ENCODE measurements around the gene MICAL2.

The MICAL2 gene

DNA sequence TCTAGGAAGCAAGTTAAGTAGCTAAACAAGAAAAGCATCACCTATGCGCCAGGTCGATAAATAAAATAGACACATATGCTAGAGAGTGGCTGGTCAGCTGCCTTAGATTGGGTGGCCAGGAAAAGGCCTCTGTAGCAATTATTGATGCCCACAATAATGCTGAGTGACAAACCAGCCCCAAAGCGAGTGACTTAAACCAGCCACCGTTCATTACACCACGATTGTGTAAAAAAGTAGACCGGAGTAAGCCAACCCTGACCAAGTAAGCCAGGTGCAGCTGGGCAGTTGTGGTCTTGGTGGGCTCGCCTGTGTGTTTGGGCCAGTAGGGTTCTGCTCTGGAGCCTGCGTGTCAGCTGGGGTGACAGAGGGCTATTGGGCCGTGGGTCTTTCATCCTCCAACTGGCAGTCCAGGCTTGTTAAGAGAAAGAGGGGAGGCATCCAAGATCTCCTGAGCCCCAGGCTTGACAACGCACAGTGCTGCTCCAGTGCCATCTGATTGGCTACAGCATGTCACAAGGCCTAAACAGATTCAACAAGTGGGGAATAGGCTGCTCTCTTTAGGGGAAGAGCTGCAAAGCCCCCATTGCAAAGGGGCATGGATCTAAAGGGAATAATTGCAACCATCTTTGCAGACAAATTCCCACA lies 166.6 kb downstream of the MICAL2 start:
- DNase-seq = no peak

- DNase-seq = no peak
Observed at GRCh38 chr11:12278766-12279671, 168.6 kb downstream of the MICAL2 start.

DNA sequence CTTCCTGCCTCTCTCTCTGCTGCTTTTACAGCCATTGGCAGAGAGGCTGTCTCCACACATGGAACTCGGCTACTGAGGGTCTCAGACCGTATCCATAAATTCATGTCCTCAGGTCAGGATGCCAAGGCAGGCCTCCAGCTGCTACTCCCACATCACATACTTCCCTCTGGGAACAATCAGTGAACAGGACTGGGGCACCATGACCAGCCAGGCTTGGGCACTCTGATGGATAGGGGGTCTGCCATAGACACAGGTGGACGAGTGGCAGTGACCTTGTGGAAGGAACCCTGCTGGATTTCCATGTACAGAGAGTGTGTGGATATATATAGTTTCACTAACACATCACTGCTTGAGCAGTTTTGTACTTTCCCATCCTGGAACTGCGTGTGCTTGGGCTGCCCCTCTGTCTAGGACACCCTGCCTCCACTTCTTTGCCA lies 169.3 kb downstream of the MICAL2 start:
- DNase-seq = no peak

GRCh38 chr11:12280199-12280837 lies 169.9 kb downstream of the MICAL2 start:
- DNase-seq = no peak

DNA sequence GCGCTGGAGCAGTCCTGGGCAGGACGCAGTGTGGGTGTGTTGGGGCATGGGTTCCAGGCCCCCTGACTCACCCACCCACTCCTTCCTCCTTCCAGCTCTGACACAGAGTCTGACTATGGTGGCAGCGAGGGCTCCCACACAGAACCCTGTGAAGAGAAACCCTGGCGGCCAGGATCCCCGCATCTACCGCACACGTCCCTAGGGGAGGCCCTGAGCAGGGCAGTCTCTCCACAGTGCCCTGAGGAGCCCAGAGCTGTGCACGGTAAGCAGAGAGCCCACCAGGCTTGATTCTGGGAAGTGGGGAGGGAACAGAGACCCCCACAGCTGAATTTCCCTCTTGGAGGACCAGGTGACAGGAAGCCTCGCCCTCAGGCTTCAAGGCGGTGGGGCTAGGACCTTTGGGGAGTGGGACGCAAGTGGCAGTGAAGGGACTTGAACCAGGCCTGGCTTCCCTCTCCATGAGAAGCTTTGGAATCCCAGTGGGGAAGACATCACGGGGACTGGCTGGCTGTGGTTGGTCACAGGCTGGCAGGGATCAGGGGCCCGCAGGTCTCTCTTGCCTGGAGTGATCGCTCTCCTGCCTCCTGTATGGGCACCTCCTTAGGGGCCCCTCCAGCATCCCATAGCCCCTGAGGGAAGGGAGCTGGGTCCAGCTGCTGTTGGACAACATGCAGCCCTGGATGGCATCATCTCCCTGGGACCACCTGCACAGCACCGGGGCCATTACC lies 170.6 kb downstream of the MICAL2 start:
- DNase-seq = no peak

DNA sequence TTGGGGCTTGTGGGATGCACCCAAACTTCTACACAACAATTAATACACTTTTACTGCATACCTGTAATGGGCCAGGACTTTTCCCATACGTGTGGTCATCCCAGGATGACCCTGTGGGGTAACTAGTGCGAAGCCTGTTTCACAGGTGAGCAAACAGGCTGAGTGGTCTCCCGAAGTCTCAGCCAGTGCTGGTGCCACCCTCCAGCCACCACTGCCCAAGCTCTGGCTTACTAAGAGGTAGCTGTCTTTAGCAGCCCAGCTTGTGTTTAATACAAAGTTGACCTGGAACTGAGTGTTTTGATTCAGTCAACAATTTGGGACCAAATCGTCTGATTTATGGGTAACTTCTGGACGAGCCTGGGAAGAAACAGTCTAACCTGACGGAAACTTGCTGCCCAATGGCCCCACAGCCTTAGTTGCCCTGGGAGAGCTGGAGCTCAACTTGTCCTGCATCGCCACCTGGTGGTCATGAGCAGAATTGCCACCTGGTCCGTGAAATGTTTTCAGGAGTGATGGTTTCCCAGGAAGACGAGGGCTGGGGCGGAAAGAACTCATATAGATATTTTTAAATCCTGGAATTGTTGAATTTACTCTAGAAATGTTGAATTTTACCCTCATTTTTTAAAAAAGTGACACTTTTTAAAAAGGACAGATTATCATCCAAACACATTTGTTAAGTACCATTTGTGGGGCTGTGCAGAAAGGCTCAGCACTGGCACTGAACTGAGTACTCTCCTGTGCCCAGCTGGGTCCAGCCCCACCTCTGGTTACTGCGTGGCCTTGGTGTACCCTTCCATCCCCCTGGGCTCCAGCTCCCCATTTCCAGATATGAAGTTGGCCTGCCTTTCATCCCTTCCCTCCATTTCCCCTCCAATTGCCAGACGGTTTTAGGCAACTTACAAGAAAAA lies 171.4 kb downstream of the MICAL2 start:
- peak; percentile 81 for DNase-seq

- DNase-seq = no peak
Observed at GRCh38 chr11:12282676-12283075, 172.3 kb downstream of the MICAL2 start.

DNA sequence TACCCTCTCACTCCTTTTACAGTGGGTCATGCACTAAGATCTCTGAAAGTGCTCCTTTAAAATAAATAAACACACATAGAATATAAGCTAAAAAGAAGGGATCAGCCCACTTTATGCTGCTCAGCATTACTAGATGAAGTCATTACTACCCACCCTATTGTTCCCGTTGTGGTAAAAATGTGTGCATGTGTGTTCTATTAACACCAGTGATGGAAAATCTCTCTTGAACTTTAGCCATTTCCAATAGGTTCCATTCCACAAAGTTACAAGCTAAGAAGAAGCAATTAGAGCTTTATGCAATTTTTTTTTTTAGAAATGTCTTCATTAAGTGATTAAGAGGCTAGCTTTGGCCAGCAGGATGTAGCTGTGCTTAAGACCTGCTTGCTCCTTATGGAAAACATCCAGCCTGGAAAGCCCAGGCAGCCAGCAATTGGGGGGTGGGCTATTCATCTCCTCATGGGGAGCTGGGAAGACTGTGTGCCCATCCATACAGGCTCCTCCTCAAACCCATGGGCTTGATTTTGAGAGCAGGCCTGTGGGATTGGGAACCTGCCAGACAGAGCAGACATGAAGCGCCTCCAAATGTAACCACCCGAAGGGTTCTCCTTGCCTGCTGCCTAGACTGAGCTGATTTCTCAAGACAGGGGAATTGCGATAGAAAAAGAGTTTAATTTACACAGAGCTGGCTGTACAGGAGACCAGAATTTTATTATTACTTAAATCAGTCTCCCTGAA lies 174.1 kb downstream of the MICAL2 start:
- DNase-seq = no peak

- no peak for DNase-seq
Observed at GRCh38 chr11:12285106-12285505, 174.7 kb downstream of the MICAL2 start.

GRCh38 chr11:12285811-12286222 lies 175.4 kb downstream of the MICAL2 start:
- no peak for DNase-seq

DNA sequence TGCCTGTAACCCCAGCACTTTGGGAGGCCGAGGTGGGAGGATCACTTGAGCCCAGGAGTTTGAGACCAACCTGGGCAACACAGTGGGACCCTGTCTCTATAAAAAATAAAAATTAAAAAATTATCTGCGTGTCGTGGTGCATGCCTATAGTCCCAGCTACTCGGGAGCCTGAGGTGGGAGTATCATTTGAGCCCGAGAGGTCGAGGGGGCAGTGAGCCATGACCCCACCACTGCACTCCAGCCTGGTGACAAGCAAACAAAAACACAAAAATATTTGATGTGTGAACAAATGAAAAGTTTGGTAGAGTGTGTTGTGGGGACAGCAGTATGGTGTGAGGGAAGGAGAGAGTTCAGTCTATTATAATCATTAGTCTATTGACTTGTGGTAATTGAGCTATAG lies 176.2 kb downstream of the MICAL2 start:
- no peak for DNase-seq

GRCh38 chr11:12287009-12287373 lies 176.6 kb downstream of the MICAL2 start:
- no peak for DNase-seq

DNA sequence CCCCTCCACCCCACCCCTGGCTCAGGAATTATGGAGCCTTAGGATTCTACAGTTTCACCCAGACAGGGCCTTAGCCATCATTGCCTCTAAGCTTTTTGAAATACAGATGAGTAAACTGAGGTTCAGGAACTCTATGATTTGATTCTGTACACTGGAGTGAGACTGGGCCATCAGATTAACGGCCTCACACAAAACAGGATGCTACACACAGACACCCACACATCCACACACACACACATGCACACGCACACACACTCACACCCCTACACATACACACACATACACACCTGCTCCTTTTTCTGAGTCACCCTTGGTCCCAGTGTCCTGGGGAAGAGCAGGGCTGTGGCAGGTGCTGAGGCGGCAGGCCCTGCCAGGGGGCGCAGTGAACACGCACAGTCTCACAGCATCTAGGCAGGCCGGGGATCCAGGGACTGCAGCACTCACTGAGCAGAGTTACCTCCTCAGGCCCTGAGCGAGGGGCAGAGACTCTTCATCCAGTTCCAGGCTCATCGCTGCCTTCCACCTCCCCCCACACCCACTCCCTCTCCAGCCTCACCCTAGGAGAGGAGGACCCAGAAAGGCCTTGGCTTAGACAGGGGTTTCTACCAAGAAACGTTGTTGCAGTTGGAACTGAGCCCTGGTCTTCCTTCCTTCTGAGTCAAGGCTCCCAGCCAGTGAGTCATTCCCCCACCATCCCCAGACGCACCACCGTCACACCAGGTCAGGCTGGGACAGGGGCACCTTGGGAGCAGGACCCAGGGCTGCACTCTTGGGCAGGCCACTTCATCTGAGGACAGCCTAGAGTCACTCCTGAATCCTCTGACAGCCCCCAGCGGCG lies 177.2 kb downstream of the MICAL2 start:
- DNase-seq = no peak

DNA sequence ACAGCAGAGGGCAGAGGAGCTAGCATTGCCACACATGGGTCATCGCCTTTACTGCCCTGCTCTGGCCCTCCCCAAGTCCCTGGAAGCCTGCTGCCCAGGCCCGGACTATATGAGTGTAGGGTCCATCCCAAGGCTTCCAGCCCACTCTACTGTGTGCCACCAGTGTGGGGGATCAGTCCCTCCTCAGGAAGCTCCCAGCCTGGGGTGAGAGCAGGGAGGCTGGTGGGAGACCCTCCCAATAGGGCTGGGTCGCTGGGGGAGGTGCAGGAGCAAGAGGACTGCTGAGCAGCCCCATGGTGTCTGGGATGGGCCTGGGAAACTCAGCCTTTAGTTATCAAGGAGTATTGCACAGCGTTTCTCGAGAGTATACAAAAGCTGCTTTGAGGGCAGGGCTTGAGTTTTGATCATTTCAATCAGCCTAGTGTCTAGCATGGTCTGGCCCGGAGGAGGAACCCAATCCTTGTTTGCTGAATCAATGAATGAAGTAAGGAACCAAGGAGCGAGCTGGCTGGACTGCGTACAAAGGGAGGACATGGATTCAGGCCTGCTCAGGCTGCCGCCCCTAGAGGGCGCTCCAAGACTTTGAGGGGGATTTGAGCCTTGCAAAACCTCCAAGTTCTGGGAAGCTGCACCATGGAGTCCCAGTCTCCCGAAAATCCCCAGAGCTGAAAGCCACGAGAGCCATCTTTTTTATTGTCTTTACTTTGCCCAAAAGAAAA lies 178.0 kb downstream of the MICAL2 start:
- peak; percentile 43 for DNase-seq

- DNase-seq = no peak
Observed at GRCh38 chr11:12288931-12289666, 178.7 kb downstream of the MICAL2 start.

DNA sequence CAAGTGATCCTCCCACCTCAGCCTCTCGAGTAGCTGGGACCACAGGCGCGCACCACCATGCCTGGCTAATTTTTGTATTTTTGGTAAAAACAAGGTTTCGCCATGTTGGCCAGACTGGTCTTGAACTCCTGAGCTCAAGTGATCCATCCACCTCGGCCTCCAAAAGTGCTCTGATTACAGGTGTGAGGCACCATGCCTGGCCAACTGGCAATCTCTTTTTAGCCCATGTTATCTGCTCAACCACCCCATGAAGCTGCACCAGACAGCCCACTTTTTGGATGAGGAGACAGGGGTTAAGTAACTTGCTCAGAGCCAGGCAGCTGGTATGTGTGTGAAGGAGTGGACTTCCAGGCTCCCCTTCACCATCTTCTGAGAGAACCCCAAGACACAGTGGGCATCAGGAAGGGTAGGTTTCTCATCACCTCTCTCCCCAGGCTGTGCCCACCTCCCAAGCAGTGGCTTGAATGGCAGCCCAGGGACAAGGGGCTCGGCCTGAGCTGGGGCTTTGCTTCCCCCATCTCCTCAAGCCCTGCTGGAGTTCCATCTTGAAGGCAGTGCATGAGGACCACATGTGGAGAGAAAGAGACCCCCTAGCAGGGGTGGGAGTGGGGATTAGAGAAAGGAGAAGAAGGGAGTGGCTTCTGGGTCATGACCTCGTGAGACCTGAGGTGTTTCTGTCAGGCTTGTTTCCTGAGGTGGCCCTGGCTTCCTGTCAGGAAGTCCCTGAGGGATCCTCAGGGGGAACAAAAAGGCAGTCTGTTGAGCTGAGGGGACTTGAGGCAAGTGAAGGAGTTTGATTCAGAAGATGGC lies 179.5 kb downstream of the MICAL2 start:
- no peak for DNase-seq

GRCh38 chr11:12290477-12290922 lies 180.1 kb downstream of the MICAL2 start:
- DNase-seq = no peak

DNA sequence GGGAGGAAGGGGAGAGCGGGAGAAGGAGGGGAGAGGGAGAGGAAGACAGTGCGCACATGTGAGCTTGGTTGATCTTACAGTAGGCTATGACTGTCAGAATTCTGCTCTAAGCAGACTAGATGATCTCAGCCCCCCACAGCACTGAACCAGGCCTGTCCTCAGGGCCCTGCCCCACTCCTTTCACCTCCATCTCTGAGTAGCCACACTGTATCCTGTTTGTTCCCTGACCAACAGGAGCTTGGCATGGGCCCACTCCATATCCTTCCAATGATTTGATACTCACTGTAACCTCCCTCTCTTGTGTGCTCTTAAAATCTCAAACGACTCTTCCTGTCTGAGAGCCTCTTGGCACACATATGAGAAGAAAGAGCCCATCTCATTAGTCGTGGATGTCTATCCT lies 180.9 kb downstream of the MICAL2 start:
- DNase-seq = no peak
